IPS-18a (cell line): ENCODE measurements around the gene ACE.

Experiments
- H3K27ac ChIP-seq: one replicate; pipeline ENCODE4 v1.5.1; 2013; ENCODE audit warnings: low read length
- H3K27me3 ChIP-seq: one replicate; pipeline ENCODE4 v1.6.1; 2013; ENCODE audit warnings: mild to moderate bottlenecking, low read length; ENCODE audit not compliant: control insufficient read depth, insufficient read depth
- H3K36me3 ChIP-seq: one replicate; pipeline ENCODE4 v1.6.1; 2013; ENCODE audit warnings: low read depth, low read length; ENCODE audit not compliant: control insufficient read depth
- H3K4me1 ChIP-seq: one replicate; pipeline ENCODE4 v1.6.1; 2013; ENCODE audit warnings: low read depth, low read length; ENCODE audit not compliant: control insufficient read depth
- H3K4me3 ChIP-seq: one replicate; pipeline ENCODE4 v1.5.1; 2013; ENCODE audit warnings: low read length
- H3K9ac ChIP-seq: one replicate; pipeline ENCODE4 v1.6.1; 2013; ENCODE audit warnings: mild to moderate bottlenecking, low read length, moderate library complexity
- H3K9me3 ChIP-seq: one replicate; pipeline ENCODE4 v1.6.1; 2013; ENCODE audit warnings: low read depth, low read length; ENCODE audit not compliant: control insufficient read depth

The ACE gene

DNA sequence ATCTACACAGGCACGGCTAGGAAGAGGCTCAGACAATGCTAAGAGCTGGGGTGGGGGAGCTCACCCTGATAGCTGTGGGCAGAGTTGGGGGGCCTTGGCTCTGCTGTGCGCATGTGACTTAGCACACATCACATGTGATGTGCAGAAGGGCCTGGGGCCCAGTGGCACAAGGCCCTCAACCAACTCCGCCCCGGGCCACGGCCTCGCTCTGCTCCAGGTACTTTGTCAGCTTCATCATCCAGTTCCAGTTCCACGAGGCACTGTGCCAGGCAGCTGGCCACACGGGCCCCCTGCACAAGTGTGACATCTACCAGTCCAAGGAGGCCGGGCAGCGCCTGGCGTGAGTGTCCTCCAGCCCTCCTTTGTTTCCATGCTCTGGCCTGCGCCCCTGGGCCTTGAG, 19.3 kb downstream of the ACE start:
- H3K27me3 ChIP-seq = no peaks in the 10 kb centered on the region
- no peaks in the 10 kb centered on the region for H3K4me1 ChIP-seq
- H3K9ac ChIP-seq = no peak overlapping the region
- H3K36me3 ChIP-seq = no peaks in the 10 kb centered on the region
- H3K4me3 ChIP-seq = no peak overlapping the region
- no peak overlapping the region for H3K27ac ChIP-seq
- no peaks in the 10 kb centered on the region for H3K9me3 ChIP-seq

DNA sequence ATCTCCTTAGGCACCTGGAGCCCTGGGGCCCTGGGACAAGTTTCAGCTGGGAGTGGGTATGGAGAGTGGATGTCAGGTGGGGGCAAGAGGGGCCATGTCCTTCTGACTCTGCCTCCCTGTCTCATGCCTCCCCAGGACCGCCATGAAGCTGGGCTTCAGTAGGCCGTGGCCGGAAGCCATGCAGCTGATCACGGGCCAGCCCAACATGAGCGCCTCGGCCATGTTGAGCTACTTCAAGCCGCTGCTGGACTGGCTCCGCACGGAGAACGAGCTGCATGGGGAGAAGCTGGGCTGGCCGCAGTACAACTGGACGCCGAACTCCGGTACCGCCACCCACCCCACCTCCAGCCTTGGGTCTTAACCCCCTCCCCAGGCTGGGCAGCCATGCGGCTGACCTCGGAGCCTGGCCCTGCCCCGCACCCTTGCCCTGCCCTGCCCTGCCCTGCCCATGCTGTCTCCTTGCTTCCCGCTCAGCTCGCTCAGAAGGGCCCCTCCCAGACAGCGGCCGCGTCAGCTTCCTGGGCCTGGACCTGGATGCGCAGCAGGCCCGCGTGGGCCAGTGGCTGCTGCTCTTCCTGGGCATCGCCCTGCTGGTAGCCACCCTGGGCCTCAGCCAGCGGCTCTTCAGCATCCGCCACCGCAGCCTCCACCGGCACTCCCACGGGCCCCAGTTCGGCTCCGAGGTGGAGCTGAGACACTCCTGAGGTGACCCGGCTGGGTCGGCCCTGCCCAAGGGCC, 20.0 kb downstream of the ACE start:
- H3K4me1 ChIP-seq = no peaks in the 10 kb centered on the region
- H3K4me3 ChIP-seq = no peak overlapping the region
- no peaks in the 10 kb centered on the region for H3K9me3 ChIP-seq
- no peak overlapping the region for H3K9ac ChIP-seq
- H3K27me3 ChIP-seq = no peaks in the 10 kb centered on the region
- no peak overlapping the region for H3K27ac ChIP-seq
- H3K36me3 ChIP-seq = no peaks in the 10 kb centered on the region

DNA sequence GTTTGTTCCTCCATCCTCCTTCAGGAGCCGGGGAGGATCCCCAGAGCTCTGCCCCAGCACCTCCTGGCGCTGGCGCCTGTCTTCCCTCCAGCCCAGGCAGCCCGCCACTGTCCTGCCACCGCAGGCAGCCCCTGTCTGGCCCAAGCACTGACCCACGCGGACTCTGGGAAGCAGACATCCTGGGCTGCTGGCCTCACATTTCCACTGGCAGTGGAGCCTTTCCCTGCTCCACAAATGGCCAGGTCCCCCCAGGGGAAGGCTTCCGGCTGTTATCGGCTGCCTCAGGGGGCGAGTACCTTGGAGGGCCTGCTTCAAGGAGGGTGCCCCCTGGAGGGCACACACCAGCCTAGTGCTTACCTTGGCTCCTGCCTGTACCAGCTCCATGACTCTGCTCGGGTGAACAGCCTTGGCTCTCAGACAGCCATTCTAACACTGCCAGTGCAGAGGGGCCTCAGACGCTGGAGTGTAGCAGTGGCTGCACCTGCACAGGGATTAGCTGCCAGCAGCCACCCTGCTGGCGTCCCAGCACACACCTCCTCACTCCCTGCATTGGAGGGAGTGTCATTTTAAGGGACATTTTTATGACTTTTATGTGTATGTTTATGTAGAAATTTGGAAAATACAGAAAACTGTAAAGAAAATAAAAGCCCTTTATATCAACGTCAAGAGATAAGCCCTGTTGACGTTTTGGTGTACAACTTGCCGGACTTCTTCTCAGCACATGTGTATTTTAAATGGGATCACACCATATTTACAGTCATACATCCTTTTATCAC, 21.0 kb downstream of the ACE start:
- Histone ChIP-seq H3K36me3 (no peaks in the 10 kb centered on the region), H3K4me3 (no peak overlapping the region), H3K9me3 (no peaks in the 10 kb centered on the region), H3K9ac (no peak overlapping the region), H3K27me3 (no peaks in the 10 kb centered on the region), H3K27ac (no peak overlapping the region), H3K4me1 (no peaks in the 10 kb centered on the region)

DNA sequence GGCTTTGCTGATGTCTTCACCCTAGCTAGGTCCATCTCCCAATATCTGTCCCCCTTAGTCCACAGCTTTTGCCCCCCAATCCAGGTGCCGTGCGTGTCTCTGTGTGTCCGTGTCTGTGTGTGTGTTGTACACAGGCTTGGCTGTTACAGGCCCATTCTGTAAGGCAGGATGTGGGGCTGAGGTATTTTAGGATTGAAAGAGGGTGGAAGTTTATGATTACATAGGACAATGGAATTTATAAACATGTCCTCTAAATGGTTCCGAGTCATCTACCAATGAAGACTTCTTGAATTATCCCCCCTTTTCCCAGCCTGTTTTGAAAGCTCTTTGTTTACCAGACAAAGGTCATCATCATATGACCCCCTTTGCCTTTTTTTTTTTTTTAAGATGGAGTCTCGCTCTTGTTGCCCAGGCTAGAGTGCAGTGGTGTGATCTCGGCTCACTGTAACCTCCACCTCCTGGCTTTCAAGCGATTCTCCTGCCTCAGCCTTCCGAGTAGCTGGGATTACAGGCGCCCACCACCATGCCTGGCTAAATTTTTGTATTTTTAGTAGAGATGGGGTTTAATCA, 21.9 kb downstream of the ACE start:
- Histone ChIP-seq H3K27ac (no peak overlapping the region), H3K27me3 (no peaks in the 10 kb centered on the region), H3K9ac (no peak overlapping the region), H3K9me3 (no peaks in the 10 kb centered on the region), H3K4me3 (no peak overlapping the region), H3K36me3 (no peaks in the 10 kb centered on the region), H3K4me1 (no peaks in the 10 kb centered on the region)

DNA sequence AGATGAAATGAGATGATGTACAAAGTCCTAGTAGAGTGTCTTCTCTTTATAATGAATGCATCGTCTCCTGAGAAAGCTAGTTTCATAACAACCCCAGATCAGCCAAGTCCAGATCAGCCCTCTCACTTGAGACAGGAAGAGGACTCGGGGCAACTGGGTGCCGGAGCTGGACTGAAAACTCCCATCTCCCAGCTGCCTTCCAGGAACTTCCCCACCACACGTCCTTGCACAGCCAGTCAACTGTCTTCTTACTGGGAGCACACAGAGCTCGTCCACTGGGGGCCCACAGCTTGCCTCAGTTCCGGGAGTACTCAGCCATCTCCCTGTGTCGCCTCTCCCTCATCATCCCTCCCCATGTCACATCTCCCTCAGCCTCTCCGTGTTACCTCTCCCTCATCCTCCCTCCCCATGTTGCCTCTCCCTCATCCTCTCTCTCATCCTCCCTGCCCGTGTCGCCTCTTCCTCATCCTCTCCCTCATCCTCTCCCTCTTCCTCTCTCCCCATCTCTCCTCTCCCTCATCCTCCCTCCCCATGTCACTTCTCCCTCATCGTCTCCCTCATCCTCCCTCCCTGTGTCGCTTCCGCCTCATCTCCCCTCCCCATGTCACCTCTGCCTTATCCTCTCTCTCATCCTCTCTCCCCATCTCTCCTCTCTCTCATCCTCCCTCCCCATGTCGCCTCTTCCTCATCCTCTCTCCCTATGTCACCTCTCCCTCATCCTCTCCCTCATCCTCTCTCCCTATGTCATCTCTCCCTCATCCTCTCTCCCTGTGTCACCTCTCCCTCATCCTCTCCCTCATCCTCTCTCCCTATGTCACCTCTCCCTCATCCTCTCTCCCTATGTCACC, 23.9 kb downstream of the ACE start:
- no peaks in the 10 kb centered on the region for H3K36me3 ChIP-seq
- no peaks in the 10 kb centered on the region for H3K4me1 ChIP-seq
- H3K27ac ChIP-seq = no peak overlapping the region
- no peaks in the 10 kb centered on the region for H3K27me3 ChIP-seq
- H3K9ac ChIP-seq = no peak overlapping the region
- H3K4me3 ChIP-seq = no peak overlapping the region
- no peaks in the 10 kb centered on the region for H3K9me3 ChIP-seq

DNA sequence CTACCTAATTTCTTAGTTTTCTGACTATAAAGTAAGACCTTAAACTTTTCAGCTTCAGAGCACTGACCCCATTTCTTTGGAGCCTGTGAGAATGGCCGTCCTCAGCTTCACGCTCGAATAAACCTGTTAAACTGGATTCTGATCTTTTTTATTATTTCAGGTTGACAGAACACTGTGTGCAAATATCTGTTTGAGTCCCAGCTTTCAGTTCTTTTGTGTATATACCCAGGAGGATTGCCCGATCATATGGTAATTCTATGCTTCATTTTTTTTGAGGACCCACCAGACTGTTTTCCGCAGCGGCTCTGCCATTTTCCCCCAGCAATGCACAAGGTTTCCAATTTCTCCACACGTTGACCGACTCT, 26.5 kb downstream of the ACE start:
- Histone ChIP-seq H3K9ac (no peak overlapping the region), H3K27me3 (no peaks in the 10 kb centered on the region), H3K9me3 (no peaks in the 10 kb centered on the region), H3K36me3 (no peaks in the 10 kb centered on the region), H3K27ac (no peak overlapping the region), H3K4me1 (no peaks in the 10 kb centered on the region), H3K4me3 (no peak overlapping the region)

DNA sequence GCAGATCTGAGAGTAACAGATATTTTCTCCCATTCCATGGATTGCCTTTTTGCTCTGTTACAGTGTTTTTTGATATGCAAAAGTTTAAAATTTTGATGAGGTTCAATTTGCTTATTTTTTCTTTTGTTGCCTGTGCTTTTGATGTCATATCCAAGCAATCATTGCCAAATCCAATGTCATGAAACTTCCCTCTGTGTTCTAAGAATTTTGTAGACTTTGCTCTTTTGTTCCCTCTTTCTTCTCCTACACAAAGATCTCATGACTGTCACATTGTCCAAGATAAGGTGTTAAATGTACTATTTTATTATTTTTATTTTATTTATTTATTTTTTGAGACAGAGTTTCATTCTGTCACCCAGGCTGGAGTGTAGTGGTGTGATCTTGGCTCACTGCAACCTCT, 27.4 kb downstream of the ACE start:
- no peak overlapping the region for H3K9ac ChIP-seq
- no peak overlapping the region for H3K27ac ChIP-seq
- H3K4me3 ChIP-seq = no peak overlapping the region
- H3K27me3 ChIP-seq = no peaks in the 10 kb centered on the region
- H3K4me1 ChIP-seq = no peaks in the 10 kb centered on the region
- H3K9me3 ChIP-seq = no peaks in the 10 kb centered on the region
- H3K36me3 ChIP-seq = no peaks in the 10 kb centered on the region

DNA sequence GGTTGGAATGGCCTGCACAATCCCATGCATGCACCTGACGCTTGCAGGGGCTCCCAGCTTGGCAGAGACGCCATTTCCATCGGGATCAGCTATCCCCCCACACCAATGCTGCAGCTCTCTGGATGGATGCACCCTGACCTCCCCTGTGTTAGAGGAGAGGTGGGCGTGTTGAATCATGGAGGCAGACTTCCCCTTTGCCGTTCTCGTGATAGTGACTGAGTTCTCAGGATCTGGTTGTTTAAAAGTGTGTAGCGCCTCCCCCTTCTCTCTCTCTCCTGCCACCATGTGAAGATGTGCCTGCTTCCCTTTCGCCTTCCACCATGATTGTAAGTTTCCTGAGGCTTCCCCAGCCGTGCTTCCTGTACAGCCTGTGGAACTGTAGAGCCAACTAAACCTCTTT, 28.5 kb downstream of the ACE start:
- no peaks in the 10 kb centered on the region for H3K27me3 ChIP-seq
- no peak overlapping the region for H3K27ac ChIP-seq
- no peaks in the 10 kb centered on the region for H3K36me3 ChIP-seq
- H3K4me3 ChIP-seq = no peak overlapping the region
- H3K9ac ChIP-seq = no peak overlapping the region
- H3K4me1 ChIP-seq = no peaks in the 10 kb centered on the region
- no peaks in the 10 kb centered on the region for H3K9me3 ChIP-seq

DNA sequence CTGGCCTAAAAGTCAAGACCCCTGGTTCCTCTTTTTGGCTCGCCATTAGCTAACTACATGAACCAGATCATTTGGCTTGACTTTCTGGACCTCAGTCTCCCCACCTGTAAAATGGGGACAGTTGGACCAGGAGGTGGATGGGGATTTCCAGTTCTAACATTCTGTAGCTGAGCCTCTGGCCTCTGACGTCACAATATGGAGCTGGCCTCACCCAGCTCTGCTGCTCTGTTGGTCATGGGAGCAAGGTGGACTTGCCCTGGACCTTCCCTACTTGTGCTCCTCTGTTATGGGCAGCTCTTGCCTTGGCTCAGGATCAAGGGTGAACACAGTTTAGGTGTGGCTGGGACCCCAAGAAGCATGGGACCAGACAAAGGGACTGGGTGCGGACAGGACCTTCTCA, 29.8 kb downstream of the ACE start:
- Histone ChIP-seq H3K36me3 (no peaks in the 10 kb centered on the region), H3K27me3 (no peaks in the 10 kb centered on the region), H3K27ac (no peak overlapping the region), H3K9me3 (no peaks in the 10 kb centered on the region), H3K9ac (no peak overlapping the region), H3K4me1 (no peaks in the 10 kb centered on the region), H3K4me3 (no peak overlapping the region)

DNA sequence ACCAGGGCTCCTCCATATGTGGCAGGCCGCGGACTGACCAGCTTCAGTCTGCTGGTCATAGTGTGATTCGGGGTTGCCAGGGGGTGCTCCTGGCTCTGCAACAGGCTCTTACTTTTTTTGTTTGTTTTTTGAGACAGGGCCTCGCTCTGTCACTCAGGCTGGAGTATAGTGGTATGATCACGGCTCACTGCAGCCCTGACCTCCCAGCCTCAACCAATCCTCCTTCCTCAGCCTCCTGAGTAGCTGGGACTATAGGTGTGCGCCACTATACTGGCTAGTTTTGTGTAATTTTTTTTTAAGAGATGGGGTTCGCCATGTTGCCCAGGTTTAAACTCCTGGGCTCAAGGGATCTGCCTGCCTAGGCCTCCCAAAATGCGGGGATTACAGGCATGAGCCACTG, 34.5 kb downstream of the ACE start:
- no peak overlapping the region for H3K4me3 ChIP-seq
- H3K36me3 ChIP-seq = no peaks in the 10 kb centered on the region
- H3K27me3 ChIP-seq = no peaks in the 10 kb centered on the region
- H3K9me3 ChIP-seq = no peaks in the 10 kb centered on the region
- H3K27ac ChIP-seq = no peak overlapping the region
- no peaks in the 10 kb centered on the region for H3K4me1 ChIP-seq
- H3K9ac ChIP-seq = no peak overlapping the region

DNA sequence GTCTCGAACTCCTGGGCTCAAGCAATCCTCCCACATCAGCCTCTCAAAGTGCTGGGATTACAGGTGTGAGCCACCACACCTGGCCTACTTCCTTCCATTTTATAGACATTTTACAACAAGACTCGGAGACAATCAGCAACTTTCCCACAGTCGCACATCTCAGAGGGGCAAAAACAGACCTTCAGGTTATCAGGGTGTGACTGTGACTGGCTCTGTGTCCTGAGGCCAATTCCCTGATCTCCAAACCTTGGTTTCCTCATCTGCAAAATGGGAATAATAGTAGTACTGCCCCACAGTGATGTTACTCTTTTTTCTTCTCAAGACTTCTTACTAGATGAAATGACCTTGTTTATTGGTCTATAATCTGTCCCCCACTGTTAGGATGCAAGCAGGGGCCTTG, 35.5 kb downstream of the ACE start:
- no peaks in the 10 kb centered on the region for H3K27me3 ChIP-seq

More for the DNA sequence above, 35.5 kb downstream of the ACE start:
- no peaks in the 10 kb centered on the region for H3K9me3 ChIP-seq
- no peak overlapping the region for H3K27ac ChIP-seq
- no peak overlapping the region for H3K4me3 ChIP-seq
- H3K36me3 ChIP-seq = no peaks in the 10 kb centered on the region
- no peak overlapping the region for H3K9ac ChIP-seq
- no peaks in the 10 kb centered on the region for H3K4me1 ChIP-seq
